Hepatocyte (in vitro differentiated cells): Measurements from ENCODE around the gene CWC27. TPM values are rescaled to one million over a fixed set of nuclear protein-coding genes. Genes with fewer than 3 reads are reported as not detected.

Experiments used
- DNase-seq: peaks from one replicate; pipeline ENCODE4 v3.0.0-alpha.2; 2016; ENCODE audit warnings: low spot score
- H2AFZ ChIP-seq: fragments of 200-600 bp; sonication (generic); 2 replicates; pipeline ENCODE4 v1.6.0; 2016; ENCODE audit warnings: antibody characterized with exemption, mild to moderate bottlenecking
- H3K27ac ChIP-seq: fragments of 200-600 bp; sonication (generic); 2 replicates; pipeline ENCODE4 v1.5.1; 2016; ENCODE audit warnings: mild to moderate bottlenecking
- H3K27me3 ChIP-seq: fragments of 200-600 bp; sonication (generic); 2 replicates; pipeline ENCODE4 v1.6.1; 2016
- H3K36me3 ChIP-seq: fragments of 200-600 bp; sonication (generic); replicated peaks from 2 replicates; pipeline ENCODE4 v1.5.1; 2016; ENCODE audit warnings: low read depth; ENCODE audit not compliant: insufficient read depth
- H3K4me1 ChIP-seq: fragments of 200-600 bp; sonication (generic); 2 replicates; pipeline ENCODE4 v1.5.1; 2016; ENCODE audit warnings: mild to moderate bottlenecking, moderate library complexity; ENCODE audit not compliant: insufficient read depth
- H3K4me2 ChIP-seq: fragments of 200-600 bp; sonication (generic); 2 replicates; pipeline ENCODE4 v1.6.0; 2016
- H3K4me3 ChIP-seq: fragments of 200-600 bp; sonication (generic); 2 replicates; pipeline ENCODE4 v1.5.1; 2016; ENCODE audit warnings: mild to moderate bottlenecking
- H3K79me2 ChIP-seq: fragments of 200-600 bp; sonication (generic); 2 replicates; pipeline ENCODE4 v1.6.0; 2017; ENCODE audit warnings: mild to moderate bottlenecking
- H3K9me2 ChIP-seq: fragments of 200-600 bp; sonication (generic); replicated peaks from 2 replicates; pipeline ENCODE4 v1.6.0; 2017; ENCODE audit warnings: mild to moderate bottlenecking; ENCODE audit not compliant: insufficient read depth
- H3K9me3 ChIP-seq: fragments of 200-600 bp; sonication (generic); 2 replicates; pipeline ENCODE4 v1.5.1; 2016; ENCODE audit warnings: low read depth, mild to moderate bottlenecking
- H4K20me1 ChIP-seq: fragments of 200-600 bp; sonication (generic); 2 replicates; pipeline ENCODE4 v1.6.0; 2016; ENCODE audit warnings: mild to moderate bottlenecking; ENCODE audit not compliant: insufficient read depth, poor library complexity, severe bottlenecking
- EZH2 ChIP-seq: fragments of 200-600 bp; sonication (generic); IDR thresholded peaks from 2 replicates; pipeline ENCODE4 v1.6.1; 2016; ENCODE audit warnings: antibody characterized with exemption, mild to moderate bottlenecking, borderline replicate concordance
- EZH2phosphoT487 ChIP-seq: fragments of 200-600 bp; sonication (generic); IDR thresholded peaks from one replicate; pipeline ENCODE4 v1.6.1; 2018; ENCODE audit warnings: antibody characterized with exemption, mild to moderate bottlenecking, low read depth, moderate library complexity; ENCODE audit not compliant: unreplicated experiment, severe bottlenecking
- WGBS: methylation state at CpG from one replicate; pipeline ENCODE4 v1.1.6; 2016; ENCODE audit warnings: low lambda C conversion rate; ENCODE audit errors: missing lambda C conversion rate; 5-methylcytosine and 5-hydroxymethylcytosine counted together
- polyA plus RNA-seq: library from polyadenylated mRNA; unstranded; fragments of >200 nt; fragmentation: Nextera tagmentation; extraction: Ambion mirVana; gene quantifications from 2 replicates; pipeline ENCODE4 v1.2.1, GENCODE V29; 2016
- total RNA-seq: library from RNA; depleted of rRNA; stranded (reverse); fragments of >200 nt; gene quantifications from 2 replicates; pipeline ENCODE4 v1.2.3, GENCODE V29; 2014
- TF ChIP-seq, protein P1 (sequence below): fragments of 200-600 bp; sonication (generic); IDR thresholded peaks from 2 replicates; pipeline ENCODE4 v1.5.1; 2016; ENCODE audit warnings: antibody characterized with exemption, mild to moderate bottlenecking; ENCODE audit not compliant: poor library complexity

CWC27 gene
- total and polyA plus RNA-seq, 2 experiments from 2014 or later: 15.8 to 32.5 TPM

DNA sequence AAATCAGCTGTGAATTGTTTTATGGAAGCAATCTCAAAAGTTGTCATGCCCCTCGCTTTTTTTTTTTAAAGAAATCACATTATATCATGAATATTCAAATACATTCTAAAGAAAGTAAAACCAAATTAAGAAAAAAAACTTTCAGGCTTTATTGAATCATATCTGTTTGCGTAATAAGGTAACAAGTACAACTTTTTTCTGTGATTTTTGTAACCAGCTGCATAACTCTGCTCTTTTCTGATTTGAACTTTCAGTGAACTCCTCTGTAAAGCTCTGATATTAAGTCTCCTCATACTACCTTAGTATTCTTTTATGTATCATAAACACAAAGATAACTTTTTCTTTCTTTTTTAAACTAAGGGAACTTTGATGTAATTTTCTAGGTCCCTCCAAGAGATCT, 65.3 kb downstream of the CWC27 start:
- Histone ChIP-seq H3K27me3 (no peaks in the 10 kb centered on the region), H2AFZ (no peak overlapping the region), H3K79me2 (no peaks in the 10 kb centered on the region), H3K4me1 (no peaks in the 10 kb centered on the region), H4K20me1 (no peaks in the 10 kb centered on the region), H3K27ac (peak overlapping the region; percentile 6), H3K4me2 (peak overlapping the region; percentile 8), H3K9me2 (no peaks in the 10 kb centered on the region), H3K36me3 (no peaks in the 10 kb centered on the region), H3K4me3 (no peak overlapping the region), H3K9me3 (no peaks in the 10 kb centered on the region)
- WGBS: 95% methylated on average over 2 of the region's 2 CpGs
- no peak for DNase-seq
- TF ChIP-seq EZH2 (no peak), EZH2phosphoT487 (no peak)
- TF ChIP-seq, protein P1, sequence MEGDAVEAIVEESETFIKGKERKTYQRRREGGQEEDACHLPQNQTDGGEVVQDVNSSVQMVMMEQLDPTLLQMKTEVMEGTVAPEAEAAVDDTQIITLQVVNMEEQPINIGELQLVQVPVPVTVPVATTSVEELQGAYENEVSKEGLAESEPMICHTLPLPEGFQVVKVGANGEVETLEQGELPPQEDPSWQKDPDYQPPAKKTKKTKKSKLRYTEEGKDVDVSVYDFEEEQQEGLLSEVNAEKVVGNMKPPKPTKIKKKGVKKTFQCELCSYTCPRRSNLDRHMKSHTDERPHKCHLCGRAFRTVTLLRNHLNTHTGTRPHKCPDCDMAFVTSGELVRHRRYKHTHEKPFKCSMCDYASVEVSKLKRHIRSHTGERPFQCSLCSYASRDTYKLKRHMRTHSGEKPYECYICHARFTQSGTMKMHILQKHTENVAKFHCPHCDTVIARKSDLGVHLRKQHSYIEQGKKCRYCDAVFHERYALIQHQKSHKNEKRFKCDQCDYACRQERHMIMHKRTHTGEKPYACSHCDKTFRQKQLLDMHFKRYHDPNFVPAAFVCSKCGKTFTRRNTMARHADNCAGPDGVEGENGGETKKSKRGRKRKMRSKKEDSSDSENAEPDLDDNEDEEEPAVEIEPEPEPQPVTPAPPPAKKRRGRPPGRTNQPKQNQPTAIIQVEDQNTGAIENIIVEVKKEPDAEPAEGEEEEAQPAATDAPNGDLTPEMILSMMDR: no peak

DNA sequence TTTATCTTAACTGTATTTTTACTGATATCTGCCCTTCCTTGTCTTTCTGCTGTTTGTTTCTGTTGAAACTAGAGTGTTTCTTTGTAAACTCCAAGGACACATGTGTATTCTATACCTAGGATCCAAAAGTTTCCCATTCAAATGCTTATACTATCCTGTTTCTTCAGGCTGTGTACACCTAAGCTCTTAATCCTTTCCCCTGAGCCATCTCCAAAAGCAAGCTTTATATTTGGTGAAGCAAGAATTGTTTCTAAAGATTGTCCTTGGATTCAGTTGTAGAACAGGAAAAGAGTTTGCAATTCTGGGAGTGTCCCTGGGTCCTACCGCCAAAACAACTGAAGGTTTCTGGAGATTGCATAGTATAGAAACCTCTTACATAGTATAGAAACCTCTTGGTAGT, 65.9 kb downstream of the CWC27 start:
- no peak for TF ChIP-seq EZH2
- TF ChIP-seq, protein P1: no peak
- TF ChIP-seq EZH2phosphoT487: no peak
- H3K36me3 ChIP-seq: no peaks in the 10 kb centered on the region
- peak overlapping the region; percentile 6 for H3K27ac ChIP-seq
- H3K4me1 ChIP-seq: no peaks in the 10 kb centered on the region
- DNase-seq: no peak
- no peaks in the 10 kb centered on the region for H4K20me1 ChIP-seq
- WGBS: 85% methylated on average over 1 of the region's 1 CpG
- no peak overlapping the region for H2AFZ ChIP-seq
- no peaks in the 10 kb centered on the region for H3K9me2 ChIP-seq
- no peaks in the 10 kb centered on the region for H3K79me2 ChIP-seq
- peak overlapping the region; percentile 8 for H3K4me2 ChIP-seq
- H3K9me3 ChIP-seq: no peaks in the 10 kb centered on the region
- H3K27me3 ChIP-seq: no peaks in the 10 kb centered on the region
- no peak overlapping the region for H3K4me3 ChIP-seq

- no peak for TF ChIP-seq EZH2
- TF ChIP-seq, protein P1: no peak
- no peak for TF ChIP-seq EZH2phosphoT487
These were observed 66.5 kb downstream of the CWC27 start for GRCh38 chr5:64835266-64835665.

DNA sequence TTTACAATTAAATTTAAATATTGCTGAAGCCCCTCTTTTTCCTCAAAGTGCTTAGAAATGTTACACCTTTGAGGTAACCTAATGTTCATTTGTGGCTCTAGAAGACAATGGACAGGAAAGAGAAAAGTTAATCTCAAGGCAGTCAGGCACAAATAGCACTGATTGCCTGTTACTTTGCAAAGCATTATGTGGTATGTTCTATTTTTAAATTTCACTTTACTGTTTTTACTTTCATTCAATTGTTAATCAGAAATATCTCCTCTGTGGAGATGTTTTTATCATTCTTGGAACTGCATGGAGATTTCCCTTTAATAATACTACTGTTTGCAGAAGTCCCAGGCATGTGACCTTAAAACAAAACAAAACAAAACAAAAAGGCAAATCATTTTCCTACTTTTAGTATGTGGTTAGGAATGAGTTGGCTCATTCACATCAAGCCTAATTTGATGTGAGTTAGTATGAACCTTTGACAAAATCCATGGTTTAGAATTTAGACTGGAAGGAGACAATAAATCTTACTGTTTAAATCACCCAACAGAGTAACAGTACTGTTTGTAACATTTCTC, 67.5 kb downstream of the CWC27 start:
- Histone ChIP-seq H3K9me2 (no peaks in the 10 kb centered on the region), H3K27me3 (no peaks in the 10 kb centered on the region), H3K4me2 (no peak overlapping the region), H3K79me2 (no peaks in the 10 kb centered on the region), H3K4me1 (no peaks in the 10 kb centered on the region), H3K9me3 (no peaks in the 10 kb centered on the region), H4K20me1 (no peaks in the 10 kb centered on the region), H3K27ac (no peak overlapping the region), H3K4me3 (no peak overlapping the region), H3K36me3 (no peaks in the 10 kb centered on the region), H2AFZ (no peak overlapping the region)
- TF ChIP-seq EZH2phosphoT487: no peak
- TF ChIP-seq, protein P1: no peak
- DNase-seq: no peak

More at GRCh38 chr5:64835266-64835665, 66.5 kb downstream of the CWC27 start:
- Histone ChIP-seq H3K36me3 (no peaks in the 10 kb centered on the region), H3K9me2 (no peaks in the 10 kb centered on the region), H3K79me2 (no peaks in the 10 kb centered on the region), H3K27me3 (no peaks in the 10 kb centered on the region), H4K20me1 (no peaks in the 10 kb centered on the region), H3K4me2 (no peak overlapping the region), H2AFZ (no peak overlapping the region), H3K4me3 (no peak overlapping the region), H3K9me3 (no peaks in the 10 kb centered on the region), H3K4me1 (no peaks in the 10 kb centered on the region), H3K27ac (no peak overlapping the region)
- DNase-seq: no peak
- WGBS: 96% methylated on average over 1 of the region's 1 CpG
